ENCODE results near the gene RPL7L1.

Gene RPL7L1

DNA sequence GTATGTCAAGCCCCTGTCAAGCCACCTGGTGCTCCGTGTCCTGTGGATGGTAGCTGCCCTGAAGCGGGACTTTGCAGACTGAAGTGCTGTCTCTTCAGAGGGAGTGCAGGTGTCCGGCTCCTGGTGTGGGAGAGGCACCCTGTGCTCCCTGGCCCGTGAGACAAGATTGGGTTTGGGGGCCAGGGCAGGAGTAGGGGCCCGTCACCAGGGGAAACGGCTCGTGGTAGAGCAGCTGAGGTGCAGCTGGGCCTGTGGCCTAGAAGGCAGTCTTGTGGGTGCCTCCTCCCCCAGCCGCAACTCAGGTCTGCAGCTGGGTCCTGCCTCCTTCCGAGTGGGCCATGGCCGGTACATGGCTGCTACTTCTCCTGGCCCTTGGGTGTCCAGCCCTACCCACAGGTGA is 36.3 kb downstream of the RPL7L1 start, which contains the start of gene PTCRA:
TSS of gene PTCRA (plus strand) at position 322 of the 400 bp plus-strand sequence. CDS start at position 339, 17 bp downstream.
- TF ChIP-seq GATA3 (IDR thresholded peaks at IDR 0.05; ENCODE audit: low read depth, low read length), result no peak
- no peak for TF ChIP-seq GATA2 (IDR thresholded peaks at IDR 0.05; ENCODE audit: low read depth, low read length)

DNA sequence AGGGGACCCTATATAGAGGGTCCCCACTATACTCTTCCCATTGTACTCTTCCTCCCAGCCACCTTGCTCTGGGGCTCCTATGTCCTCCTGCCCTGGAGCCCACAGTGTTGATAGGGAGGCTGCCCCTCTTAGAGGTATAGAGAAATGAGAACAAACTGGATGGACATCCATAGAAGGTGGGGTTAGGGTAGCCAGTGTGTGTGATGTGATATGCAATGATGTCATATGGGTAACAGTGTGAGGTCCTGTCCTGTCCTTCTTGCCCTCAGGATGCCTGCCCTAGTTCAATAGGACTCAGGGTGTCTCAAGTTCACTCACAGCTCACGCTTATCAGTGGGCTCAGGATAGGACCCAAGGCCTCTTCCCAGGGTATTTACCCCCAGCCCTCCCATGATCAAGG is 36.9 kb downstream of the RPL7L1 start:
- no peak for TF ChIP-seq GATA2 (IDR thresholded peaks at IDR 0.05; ENCODE audit: low read depth, low read length)
- no peak for TF ChIP-seq GATA3 (IDR thresholded peaks at IDR 0.05; ENCODE audit: low read depth, low read length)

DNA sequence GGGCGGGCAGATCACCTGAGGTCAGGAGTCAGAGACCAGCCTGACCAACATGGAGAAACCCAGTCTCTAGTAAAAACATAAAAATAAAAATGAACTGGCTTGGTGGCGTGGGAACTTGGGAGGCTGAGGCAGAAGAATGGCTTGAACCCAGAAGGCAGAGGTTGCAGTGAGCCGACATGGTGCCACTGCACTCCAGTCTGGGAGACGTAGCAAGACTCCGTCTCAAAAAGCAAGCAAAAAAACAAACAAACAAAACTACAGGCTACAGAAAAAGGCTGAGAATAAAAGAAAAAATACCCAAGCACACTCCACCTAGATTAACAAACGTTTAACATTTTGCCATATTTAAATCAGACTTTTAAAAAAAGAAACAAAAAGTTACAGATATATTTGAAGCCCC is 42.4 kb downstream of the RPL7L1 start:
- TF ChIP-seq GATA3 (IDR thresholded peaks at IDR 0.05; ENCODE audit: low read depth, low read length), result no peak

DNA sequence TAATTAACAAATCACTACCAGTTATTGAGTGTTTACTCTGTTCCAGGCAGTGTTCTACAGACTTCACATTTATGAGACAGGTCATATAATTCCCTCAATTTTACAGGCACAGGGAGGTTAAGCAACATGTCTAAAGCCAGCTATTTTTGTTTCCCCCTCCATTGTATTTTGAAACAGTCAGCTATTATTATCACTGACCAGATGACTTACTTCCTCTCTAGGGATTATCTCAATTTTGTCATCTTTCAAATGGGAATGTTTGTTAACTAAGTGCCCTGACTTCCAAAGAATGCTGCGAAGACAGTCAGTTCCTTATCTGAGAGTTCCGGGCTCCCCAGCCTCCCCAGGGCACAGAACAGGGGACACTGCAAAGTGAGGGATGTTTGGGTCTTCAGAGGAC is 44.2 kb downstream of the RPL7L1 start:
- TF ChIP-seq GATA3 (IDR thresholded peaks at IDR 0.05; ENCODE audit: low read depth, low read length) (no peak), GATA2 (IDR thresholded peaks at IDR 0.05; ENCODE audit: low read depth, low read length) (no peak)

- TF ChIP-seq GATA3 (IDR thresholded peaks at IDR 0.05; ENCODE audit: low read depth, low read length) (no peak), GATA2 (IDR thresholded peaks at IDR 0.05; ENCODE audit: low read depth, low read length) (no peak)
These were observed 45.9 kb downstream of the RPL7L1 start for GRCh38 chr6:42925248-42925857.

DNA sequence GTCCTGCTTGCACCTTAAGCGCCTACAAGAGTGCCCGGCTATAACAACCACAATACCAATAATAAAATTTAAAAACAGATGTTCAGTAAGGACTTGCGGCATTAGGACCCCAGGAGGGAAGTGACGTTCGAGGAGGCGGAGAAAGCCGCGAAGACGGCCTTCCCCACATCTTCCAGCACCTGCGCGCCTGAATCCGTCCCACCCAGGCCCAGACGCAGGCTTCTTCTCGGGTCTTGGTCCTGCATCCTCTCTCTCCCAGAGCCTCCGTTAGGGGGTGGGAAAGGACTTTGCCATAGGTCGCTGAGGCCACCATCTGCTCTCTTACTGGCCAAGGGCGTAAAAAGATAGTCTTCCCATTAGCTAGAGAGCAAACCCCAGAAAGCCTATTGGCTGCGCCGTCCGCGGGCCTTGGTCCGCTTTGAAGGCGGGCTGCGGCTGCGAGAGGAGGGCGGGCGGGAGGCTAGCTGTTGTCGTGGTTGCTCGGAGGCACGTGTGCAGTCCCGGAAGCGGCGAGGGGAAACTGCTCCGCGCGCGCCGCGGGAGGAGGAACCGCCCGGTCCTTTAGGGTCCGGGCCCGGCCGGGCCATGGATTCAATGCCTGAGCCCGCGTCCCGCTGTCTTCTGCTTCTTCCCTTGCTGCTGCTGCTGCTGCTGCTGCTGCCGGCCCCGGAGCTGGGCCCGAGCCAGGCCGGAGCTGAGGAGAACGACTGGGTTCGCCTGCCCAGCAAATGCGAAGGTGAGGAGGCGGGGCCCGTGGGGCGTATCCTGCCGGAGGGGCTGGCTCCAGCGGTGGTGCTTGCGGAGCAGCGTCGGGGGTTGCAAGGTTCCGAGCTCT is 49.8 kb downstream of the RPL7L1 start, which contains the start of gene CNPY3:
TSS of gene CNPY3 (plus strand) at position 495 of the 835 bp plus-strand sequence. CDS start at position 586, 91 bp downstream.
- no peak for TF ChIP-seq GATA2 (IDR thresholded peaks at IDR 0.05; ENCODE audit: low read depth, low read length)
- TF ChIP-seq GATA3 (IDR thresholded peaks at IDR 0.05; ENCODE audit: low read depth, low read length), result no peak

DNA sequence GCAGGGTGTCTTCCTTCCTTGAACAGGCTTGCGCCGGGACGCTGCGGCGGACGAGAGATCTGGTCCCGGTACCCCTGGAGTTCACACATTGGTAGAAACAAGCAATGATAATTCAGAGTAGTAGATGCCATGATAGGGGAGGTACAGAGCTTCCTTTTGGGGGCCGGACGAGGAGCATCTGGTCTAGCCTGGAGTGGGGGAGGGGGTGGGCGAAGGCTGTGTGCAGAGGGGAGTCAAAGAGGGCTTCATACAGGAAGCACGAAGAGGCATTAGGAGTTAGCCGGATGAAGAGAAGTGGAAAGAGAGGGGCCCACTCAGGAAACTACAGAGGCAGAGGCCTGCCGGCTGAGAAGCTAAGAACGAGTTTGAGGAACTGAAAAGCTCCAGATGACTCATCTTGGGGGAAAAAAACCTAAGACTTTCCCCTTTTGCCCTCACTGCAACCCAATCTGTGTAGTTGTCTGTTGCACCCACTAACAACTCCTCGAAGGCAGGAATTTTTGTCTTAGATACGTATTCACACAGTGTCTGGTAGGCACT is 50.5 kb downstream of the RPL7L1 start:
- TF ChIP-seq GATA3 (IDR thresholded peaks at IDR 0.05; ENCODE audit: low read depth, low read length) (no peak), GATA2 (IDR thresholded peaks at IDR 0.05; ENCODE audit: low read depth, low read length) (no peak)

GRCh38 chr6:42932412-42932811 is 53.0 kb downstream of the RPL7L1 start:
- no peak for TF ChIP-seq GATA2 (IDR thresholded peaks at IDR 0.05; ENCODE audit: low read depth, low read length)

DNA sequence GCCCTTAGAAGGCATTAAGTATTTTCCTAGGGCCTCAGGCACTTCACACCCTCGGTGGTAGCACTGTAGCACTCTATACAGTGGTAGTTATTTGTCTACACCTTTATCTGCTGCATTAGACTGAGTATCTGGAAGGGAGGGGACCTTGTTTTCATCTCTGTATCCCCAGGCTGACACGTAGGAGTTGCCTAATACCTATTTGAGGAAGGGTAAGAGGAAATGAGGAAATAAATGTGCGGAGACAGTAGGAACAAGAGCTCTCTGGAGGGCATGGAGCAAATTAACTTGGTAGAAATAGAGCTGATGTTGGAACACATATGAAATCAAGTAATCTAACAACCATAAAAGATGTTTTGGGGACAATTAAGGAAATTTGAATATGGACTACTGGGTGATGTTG is 53.8 kb downstream of the RPL7L1 start:
- no peak for TF ChIP-seq GATA2 (IDR thresholded peaks at IDR 0.05; ENCODE audit: low read depth, low read length)
- no peak for TF ChIP-seq GATA3 (IDR thresholded peaks at IDR 0.05; ENCODE audit: low read depth, low read length)

- TF ChIP-seq GATA3 (IDR thresholded peaks at IDR 0.05; ENCODE audit: low read depth, low read length) (no peak), GATA2 (IDR thresholded peaks at IDR 0.05; ENCODE audit: low read depth, low read length) (no peak)
These were observed 55.9 kb downstream of the RPL7L1 start for GRCh38 chr6:42935322-42935721.

DNA sequence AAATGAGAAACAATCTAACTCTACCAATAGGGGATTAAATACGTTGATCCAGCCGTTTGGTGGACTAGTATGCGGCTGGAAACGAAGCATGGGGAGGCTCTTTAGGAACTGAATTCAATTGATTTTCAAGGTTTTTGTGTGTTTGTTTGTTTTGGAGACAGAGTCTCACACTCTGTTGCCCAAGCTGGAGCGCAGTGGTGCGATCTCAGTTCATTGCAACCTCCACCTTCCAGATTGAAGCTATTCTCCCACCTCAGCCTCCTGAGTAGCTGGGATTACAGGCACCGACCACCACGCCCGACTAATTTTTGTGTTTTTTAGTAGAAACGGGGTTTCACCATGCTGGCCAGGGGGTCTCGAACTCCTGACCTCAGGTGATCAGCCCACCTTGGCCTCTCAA is 57.0 kb downstream of the RPL7L1 start:
- TF ChIP-seq GATA3 (IDR thresholded peaks at IDR 0.05; ENCODE audit: low read depth, low read length), result no peak
- no peak for TF ChIP-seq GATA2 (IDR thresholded peaks at IDR 0.05; ENCODE audit: low read depth, low read length)

GRCh38 chr6:42937548-42938427 is 58.4 kb downstream of the RPL7L1 start:
- no peak for TF ChIP-seq GATA2 (IDR thresholded peaks at IDR 0.05; ENCODE audit: low read depth, low read length)
- TF ChIP-seq GATA3 (IDR thresholded peaks at IDR 0.05; ENCODE audit: low read depth, low read length), result no peak

- TF ChIP-seq GATA2 (IDR thresholded peaks at IDR 0.05; ENCODE audit: low read depth, low read length), result no peak
- no peak for TF ChIP-seq GATA3 (IDR thresholded peaks at IDR 0.05; ENCODE audit: low read depth, low read length)
These were observed 59.0 kb downstream of the RPL7L1 start for GRCh38 chr6:42938428-42938796.

All from SH-SY5Y (cell line).